K562 (cell line): ENCODE results near the gene ALDOC. TPM values are rescaled to one million over a fixed set of nuclear protein-coding genes. Genes with fewer than 3 reads are reported as not detected.

ENCODE experiments used
- ATAC-seq: fragments of 200-7000 bp; cut with Tn5 transposase; 3 replicates; pipeline ENCODE4 v1.9.1; 2020; ENCODE audit warnings: moderate library complexity
- BruUV-seq: library from RNA; stranded (reverse); fragments of 400-500 nt; replicated peaks from 2 replicates; lab custom pipeline; 2021; lab: Mats Ljungman, UMichigan
- CTCF ChIA-PET: fragments of 300-600 bp; formaldehyde crosslinking; extraction: SDS; loops from one replicate; lab custom pipeline; 2021; ENCODE audit warnings: low intra/inter-chr PET ratio; lab: Yijun Ruan, JAX
- POLR2A ChIA-PET: fragments of 300-600, 350-650 bp; sonication (Branson Sonifier 250); formaldehyde crosslinking; extraction: SDS; loops from one replicate; lab custom pipeline; 2021; ENCODE audit warnings: antibody characterized with exemption, inconsistent platforms; lab: Yijun Ruan, JAX
- DNase-seq, 4 experiments: peaks; one replicate each; pipeline versions ENCODE4 v3.0.0 to v3.0.0-alpha.2; 2011 to 2018; ENCODE audit warnings: low spot score in 3 of 4, mixed read lengths in 3 of 4; ENCODE audit errors: extremely low read depth in 1 of 4
- FAIRE-seq: peaks from 2 replicates; lab custom pipeline; 2011; peaks lifted over from hg19 to GRCh38; lab: Jason Lieb, UNC
- H2AFZ ChIP-seq: 2 replicates; pipeline ENCODE4 v1.6.0; 2011; ENCODE audit warnings: low read depth, low read length, control low read depth, inconsistent platforms
- H3K27ac ChIP-seq: fragments of 200-600 bp; 3 replicates; pipeline ENCODE4 v1.8.0; 2011; ENCODE audit warnings: low read depth, mild to moderate bottlenecking, control low read depth, inconsistent platforms, low read length, moderate library complexity, mixed read lengths; ENCODE audit errors: extremely low read depth
- H3K27me3 ChIP-seq, 2 experiments: fragments of 300-600 bp in 1 of 2; 2 replicates in 1 of 2; 3 replicates in 1 of 2; pipeline versions ENCODE4 v1.6.0 to v1.8.0; 2011; ENCODE audit warnings: inconsistent platforms in 2 of 2, low read length in 2 of 2, mild to moderate bottlenecking in 1 of 2, mixed read lengths in 1 of 2, moderate library complexity in 1 of 2; ENCODE audit not compliant: control insufficient read depth in 2 of 2, insufficient read depth in 2 of 2
- H3K36me3 ChIP-seq: fragments of 300-600 bp; 3 replicates; pipeline ENCODE4 v1.8.0; 2011; ENCODE audit warnings: mild to moderate bottlenecking, low read length, inconsistent platforms; ENCODE audit not compliant: control insufficient read depth, insufficient read depth
- H3K4me1 ChIP-seq, 2 experiments: fragments of 200-600 bp in 1 of 2; replicated peaks in 1 of 2; 2 replicates in 1 of 2; 3 replicates in 1 of 2; pipeline versions ENCODE4 v1.5.1 to v1.8.0; 2011; ENCODE audit warnings: inconsistent platforms in 2 of 2, low read length in 2 of 2, mild to moderate bottlenecking in 1 of 2, mixed read lengths in 1 of 2, moderate library complexity in 1 of 2; ENCODE audit not compliant: control insufficient read depth in 2 of 2, insufficient read depth in 2 of 2
- H3K4me2 ChIP-seq: 2 replicates; pipeline ENCODE4 v1.6.1; 2011; ENCODE audit warnings: low read length, control low read depth, inconsistent platforms, mixed read lengths; ENCODE audit not compliant: insufficient read depth
- H3K4me3 ChIP-seq: fragments of 200-600 bp; sonication (generic), shearing (Covaris generic); 2 replicates; pipeline ENCODE4 v1.5.1; 2016; ENCODE audit warnings: control low read depth, inconsistent platforms
- H3K79me2 ChIP-seq: fragments of 200-600 bp; 3 replicates; pipeline ENCODE4 v1.8.0; 2011; ENCODE audit warnings: low read length, inconsistent platforms; ENCODE audit not compliant: control insufficient read depth, insufficient read depth
- H3K9ac ChIP-seq, 2 experiments: 2 replicates each; pipeline versions ENCODE4 v1.6.0 to v1.6.1; 2011; ENCODE audit warnings: low read depth in 2 of 2, low read length in 2 of 2, control low read depth in 1 of 2, inconsistent platforms in 1 of 2, mild to moderate bottlenecking in 1 of 2, mixed read lengths in 1 of 2; ENCODE audit not compliant: insufficient read depth in 1 of 2
- H3K9me1 ChIP-seq: one replicate; pipeline ENCODE4 v1.6.0; 2011; ENCODE audit warnings: inconsistent platforms, mild to moderate bottlenecking, low read length, moderate library complexity; ENCODE audit not compliant: control insufficient read depth, insufficient read depth
- H3K9me3 ChIP-seq: replicated peaks from 2 replicates; pipeline ENCODE4 v1.5.1; 2011; ENCODE audit warnings: low read depth, low read length, inconsistent platforms; ENCODE audit not compliant: control insufficient read depth, insufficient read depth
- H4K20me1 ChIP-seq: replicated peaks from 2 replicates; pipeline ENCODE4 v1.6.1; 2011; ENCODE audit warnings: low read length, inconsistent platforms, mixed read lengths; ENCODE audit not compliant: control insufficient read depth, insufficient read depth
- C11orf30 ChIP-seq: fragments of 450-650 bp; IDR thresholded peaks from 2 replicates; pipeline ENCODE4 v1.6.1; 2016; ENCODE audit warnings: low read depth, mild to moderate bottlenecking
- DPF2 ChIP-seq: fragments of 450-650 bp; IDR thresholded peaks from 2 replicates; pipeline ENCODE4 v1.6.1; 2016
- EGR1 ChIP-seq: fragments of 450-650 bp; conservative IDR thresholded peaks from 2 replicates; pipeline ENCODE4 v1.6.1; 2017; ENCODE audit warnings: mild to moderate bottlenecking
- HOMEZ ChIP-seq: fragments of 250-450 bp; sonication (Bioruptor Pico); IDR thresholded peaks from 2 replicates; pipeline ENCODE4 v1.4.0; 2020; ENCODE audit warnings: mild to moderate bottlenecking, moderate library complexity
- MAFF ChIP-seq: IDR thresholded peaks from 2 replicates; pipeline ENCODE4 v1.6.1; 2012; ENCODE audit warnings: low read length, improper control_type of control experiment
- MAFG ChIP-seq: fragments of 450-650 bp; conservative IDR thresholded peaks from 2 replicates; pipeline ENCODE4 v1.6.1; 2016; ENCODE audit warnings: missing genetic modification characterization, missing compliant biosample characterization
- MBD1 ChIP-seq: fragments of 250-450 bp; sonication (Bioruptor Pico); IDR thresholded peaks from 2 replicates; pipeline ENCODE4 v1.8.0; 2022; ENCODE audit warnings: inconsistent platforms
- NFE2 ChIP-seq: IDR thresholded peaks from 2 replicates; pipeline ENCODE4 v1.6.1; 2014; ENCODE audit warnings: antibody characterized with exemption, low read depth
- SETDB1 ChIP-seq: IDR thresholded peaks from one replicate; pipeline ENCODE4 v1.6.1; 2012; ENCODE audit warnings: low read length, control low read depth, inconsistent platforms
- SMARCE1 ChIP-seq: fragments of 450-650 bp; IDR thresholded peaks from 2 replicates; pipeline ENCODE4 v1.7.1; 2016; ENCODE audit warnings: mild to moderate bottlenecking
- ZNF316 ChIP-seq: fragments of 450-650 bp; IDR thresholded peaks from 2 replicates; pipeline ENCODE4 v1.6.1; 2016
- WGBS: fragments of 100-300 bp; shearing (Covaris generic); methylation state at CpG from one replicate; pipeline ENCODE4 v1.1.6; 2016; ENCODE audit warnings: low coverage, mixed read lengths; ENCODE audit not compliant: insufficient coverage; ENCODE audit errors: missing lambda C conversion rate; 5-methylcytosine and 5-hydroxymethylcytosine counted together
- in situ Hi-C: fragments of 300-500 bp; cut with MboI; formaldehyde crosslinking; loops from 4 replicates; pipeline ENCODE4 v1.15.0; 2018; ENCODE audit warnings: inconsistent platforms, mixed read lengths
- intact Hi-C: fragments of 100-400 bp; cut with micrococcal nuclease; formaldehyde crosslinking; loops from 2 replicates; pipeline ENCODE4 v1.14.2; 2022
- polyA plus RNA-seq, 8 experiments: library from polyadenylated mRNA; depleted of rRNA in 4 of 8; stranded (reverse) in 5 of 8; unstranded in 3 of 8; fragments of >200 nt; fragmentation: Nextera tagmentation in 2 of 8; fragmentation: Illumina TruSeq in 1 of 8; extraction: Ambion mirVana in 2 of 8; extraction: Trizol in 1 of 8; gene quantifications; 2 replicates each; pipeline versions ENCODE4 v1.2.1 to v1.2.3, GENCODE V29; 2011 to 2014; ENCODE audit warnings: inconsistent platforms in 1 of 8, missing spikeins in 1 of 8
- total RNA-seq, 7 experiments: library from RNA; depleted of rRNA in 6 of 7; stranded (reverse); fragments of >200 nt in 6 of 7; fragmentation: Illumina TruSeq in 2 of 7; extraction: Trizol in 2 of 7; gene quantifications; 2 replicates each; pipeline versions ENCODE4 v1.2.1 to v1.2.3, GENCODE V29; 2011 to 2021; ENCODE audit warnings: low replicate concordance in 1 of 7
- TF ChIP-seq, protein P1 (sequence below), 2 experiments: IDR thresholded peaks in 1 of 2; conservative IDR thresholded peaks in 1 of 2; 2 replicates each; pipeline ENCODE4 v1.6.1; 2016; ENCODE audit warnings: low read depth in 2 of 2, mild to moderate bottlenecking in 1 of 2, missing compliant biosample characterization in 1 of 2, missing genetic modification characterization in 1 of 2, moderate library complexity in 1 of 2
- TF ChIP-seq, protein P2 (sequence below), 2 experiments: fragments of 200-800 bp in 1 of 2; sonication (Bioruptor generic) in 1 of 2; sonication (generic) in 1 of 2; formaldehyde crosslinking in 1 of 2; IDR thresholded peaks in 1 of 2; conservative IDR thresholded peaks in 1 of 2; 2 replicates each; pipeline versions ENCODE4 v1.5.0 to v1.6.1; 2016 to 2020; ENCODE audit warnings: missing compliant biosample characterization in 1 of 2, missing genetic modification characterization in 1 of 2, missing genetic modification reagents in 1 of 2
- TF ChIP-seq, protein P3 (sequence below): fragments of 250-450 bp; sonication (Bioruptor Pico); IDR thresholded peaks from 2 replicates; pipeline ENCODE4 v1.9.0; 2021; ENCODE audit warnings: mild to moderate bottlenecking

The ALDOC gene
- total and polyA plus RNA-seq, 9 of the 15 experiments (the other 6 are each of a cell fraction or from before 2014, with no cell fraction given) = 43.2 to 263 (median 99.2) TPM

DNA sequence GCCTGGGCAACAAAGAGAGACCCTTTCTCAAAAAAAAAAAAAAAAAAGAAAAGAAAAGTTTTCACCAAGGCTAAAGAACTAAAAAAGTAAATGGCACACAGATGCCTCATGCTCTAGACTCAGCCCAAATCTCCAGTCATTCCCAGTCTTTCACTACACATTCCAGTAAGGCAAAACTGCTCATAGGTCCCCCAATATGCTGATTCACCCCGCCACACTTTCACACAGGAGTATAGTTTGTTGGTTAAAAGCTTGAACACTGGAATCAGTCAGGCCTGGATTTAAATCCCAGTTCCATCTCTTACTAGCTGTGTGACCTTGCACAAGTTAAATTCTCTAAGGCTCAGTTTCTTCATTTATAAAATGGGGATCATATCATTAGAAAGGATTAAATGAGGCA is 7.2 kb downstream of the ALDOC start:
- CTCF ChIA-PET = no interaction called here
- no peak for ATAC-seq
- 19% methylated on average over 1 of the region's 1 CpG for WGBS
- peaks cover 15 to 18% of the 10 kb centered on the region in 2 experiments; a peak in 4 of 5 replicates for H3K4me1 ChIP-seq
- peak; percentile 76 for TF ChIP-seq ZNF316
- TF ChIP-seq, protein P1, sequence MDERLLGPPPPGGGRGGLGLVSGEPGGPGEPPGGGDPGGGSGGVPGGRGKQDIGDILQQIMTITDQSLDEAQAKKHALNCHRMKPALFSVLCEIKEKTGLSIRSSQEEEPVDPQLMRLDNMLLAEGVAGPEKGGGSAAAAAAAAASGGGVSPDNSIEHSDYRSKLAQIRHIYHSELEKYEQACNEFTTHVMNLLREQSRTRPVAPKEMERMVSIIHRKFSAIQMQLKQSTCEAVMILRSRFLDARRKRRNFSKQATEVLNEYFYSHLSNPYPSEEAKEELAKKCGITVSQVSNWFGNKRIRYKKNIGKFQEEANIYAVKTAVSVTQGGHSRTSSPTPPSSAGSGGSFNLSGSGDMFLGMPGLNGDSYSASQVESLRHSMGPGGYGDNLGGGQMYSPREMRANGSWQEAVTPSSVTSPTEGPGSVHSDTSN (CRISPR knock-in tag; IDR thresholded peaks at IDR 0.05; ENCODE audit: low read depth) = no peak
- TF ChIP-seq, protein P1 (tag; conservative IDR thresholded peaks at IDR 0.05; ENCODE audit: low read depth) = no peak
- peak; percentile 69; the same call in 1 of the 2 replicates for TF ChIP-seq MAFG (tag)
- TF ChIP-seq, protein P2, sequence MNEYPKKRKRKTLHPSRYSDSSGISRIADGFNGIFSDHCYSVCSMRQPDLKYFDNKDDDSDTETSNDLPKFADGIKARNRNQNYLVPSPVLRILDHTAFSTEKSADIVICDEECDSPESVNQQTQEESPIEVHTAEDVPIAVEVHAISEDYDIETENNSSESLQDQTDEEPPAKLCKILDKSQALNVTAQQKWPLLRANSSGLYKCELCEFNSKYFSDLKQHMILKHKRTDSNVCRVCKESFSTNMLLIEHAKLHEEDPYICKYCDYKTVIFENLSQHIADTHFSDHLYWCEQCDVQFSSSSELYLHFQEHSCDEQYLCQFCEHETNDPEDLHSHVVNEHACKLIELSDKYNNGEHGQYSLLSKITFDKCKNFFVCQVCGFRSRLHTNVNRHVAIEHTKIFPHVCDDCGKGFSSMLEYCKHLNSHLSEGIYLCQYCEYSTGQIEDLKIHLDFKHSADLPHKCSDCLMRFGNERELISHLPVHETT (CRISPR knock-in tag; conservative IDR thresholded peaks at IDR 0.05 in 1 of 2, IDR thresholded peaks at IDR 0.05 in 1 of 2) = no peak
- TF ChIP-seq MBD1 (CRISPR knock-in tag) = no peak
- TF ChIP-seq MAFF = peak; percentile 48
- TF ChIP-seq SMARCE1 = 0 out of 2 replicates have a peak, but pooled peaks have one; percentile 33
- TF ChIP-seq SETDB1 = no peak
- TF ChIP-seq HOMEZ = no peak
- TF ChIP-seq C11orf30 = peak; percentile 80
- TF ChIP-seq, protein P3, sequence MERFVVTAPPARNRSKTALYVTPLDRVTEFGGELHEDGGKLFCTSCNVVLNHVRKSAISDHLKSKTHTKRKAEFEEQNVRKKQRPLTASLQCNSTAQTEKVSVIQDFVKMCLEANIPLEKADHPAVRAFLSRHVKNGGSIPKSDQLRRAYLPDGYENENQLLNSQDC = no peak
- no peak for TF ChIP-seq EGR1
- TF ChIP-seq NFE2 = peak; percentile 88
- TF ChIP-seq DPF2 = 0 out of 2 replicates have a peak, but pooled peaks have one; percentile 26
- TF ChIP-seq, all 486 proteins: peak for 7
- H3K9me3 ChIP-seq = no peaks in the 10 kb centered on the region
- peaks cover 59% of the 10 kb centered on the region for H3K36me3 ChIP-seq
- BruUV-seq = TSS peak; percentile 52
- POLR2A ChIA-PET = interaction anchor here (0.8 to 3.4 kb wide), 5 partner anchors 8 to 150 kb away, joined by 3 to 14 read pairs (median 4); partner anchors contain the start of gene RPL23A
- H3K4me3 ChIP-seq = peak overlapping the region; percentile 82
- H3K27me3 ChIP-seq = no peaks in the 10 kb centered on the region
- peaks cover 7% of the 10 kb centered on the region for H3K9me1 ChIP-seq
- H3K9ac ChIP-seq = peak overlapping the region; percentile 77 to 80
- FAIRE-seq (peak; percentile 62), DNase-seq (peak in 1 of 4 experiments; percentile 54)
- peaks cover 73% of the 10 kb centered on the region for H3K79me2 ChIP-seq
- intact Hi-C loops = no loop called here
- H3K4me2 ChIP-seq = peak overlapping the region; percentile 85
- H2AFZ ChIP-seq = no peak overlapping the region
- peak overlapping the region; percentile 74 for H3K27ac ChIP-seq
- H4K20me1 ChIP-seq = no peaks in the 10 kb centered on the region
- in situ Hi-C loops = no loop called here
